Fibroblast of skin of abdomen (primary cell): ENCODE measurements around the gene BRSK1.

Experiments
- DNase-seq: peaks from one replicate; pipeline ENCODE4 v3.0.0-alpha.2; 2013

Gene BRSK1

GRCh38 chr19:55253842-55254624, 29.8 kb upstream of the BRSK1 start:
- DNase-seq: no peak

GRCh38 chr19:55254625-55254977, 29.2 kb upstream of the BRSK1 start:
- DNase-seq: no peak

- peak; percentile 20 for DNase-seq
Measured at GRCh38 chr19:55255618-55256423, 28.0 kb upstream of the BRSK1 start.

GRCh38 chr19:55256562-55257460, 27.0 kb upstream of the BRSK1 start:
- DNase-seq: no peak

- no peak for DNase-seq
Measured at GRCh38 chr19:55257461-55258420, 26.1 kb upstream of the BRSK1 start.

- DNase-seq: no peak
Measured at GRCh38 chr19:55258476-55258827, 25.3 kb upstream of the BRSK1 start.

- peak; percentile 100 for DNase-seq
Measured at GRCh38 chr19:55258828-55259539, 24.8 kb upstream of the BRSK1 start, which contains the start of gene PPP6R1. Gene PPP6R1, minus strand, starts transcription at chr19:55259017. Its CDS starts 11,914 bp downstream, at chr19:55247103.

GRCh38 chr19:55259540-55260210, 24.1 kb upstream of the BRSK1 start:
- DNase-seq: no peak

- DNase-seq: no peak
Measured at GRCh38 chr19:55261671-55262126, 22.1 kb upstream of the BRSK1 start.

- DNase-seq: no peak
Measured at GRCh38 chr19:55262359-55262758, 21.4 kb upstream of the BRSK1 start.

- no peak for DNase-seq
Measured at GRCh38 chr19:55264531-55264930, 19.3 kb upstream of the BRSK1 start.

GRCh38 chr19:55265173-55265572, 18.6 kb upstream of the BRSK1 start:
- DNase-seq: no peak

- no peak for DNase-seq
Measured at GRCh38 chr19:55265723-55266386, 17.9 kb upstream of the BRSK1 start.

- no peak for DNase-seq
Measured at GRCh38 chr19:55266404-55266803, 17.4 kb upstream of the BRSK1 start.

- no peak for DNase-seq
Measured at GRCh38 chr19:55266840-55267239, 17.0 kb upstream of the BRSK1 start.

- no peak for DNase-seq
Measured at GRCh38 chr19:55269299-55269698, 14.5 kb upstream of the BRSK1 start.

GRCh38 chr19:55270172-55270942, 13.4 kb upstream of the BRSK1 start:
- DNase-seq: no peak

GRCh38 chr19:55272142-55272541, 11.7 kb upstream of the BRSK1 start:
- no peak for DNase-seq
